Measurements from ENCODE around the gene HLA-B.

GRCh38 chr6:31393932-31394331 is 37.0 kb upstream of the HLA-B start:
- TF ChIP-seq CTCF (IDR thresholded peaks at IDR 0.05; ENCODE audit: low read depth, low read length, poor library complexity, severe bottlenecking) (no peak), EZH2phosphoT487 (IDR thresholded peaks at IDR 0.05; ENCODE audit: borderline replicate concordance, low read length) (no peak)

Data from DOHH2 (cell line).